ENCODE measurements around the gene FCN1.

Gene FCN1

DNA sequence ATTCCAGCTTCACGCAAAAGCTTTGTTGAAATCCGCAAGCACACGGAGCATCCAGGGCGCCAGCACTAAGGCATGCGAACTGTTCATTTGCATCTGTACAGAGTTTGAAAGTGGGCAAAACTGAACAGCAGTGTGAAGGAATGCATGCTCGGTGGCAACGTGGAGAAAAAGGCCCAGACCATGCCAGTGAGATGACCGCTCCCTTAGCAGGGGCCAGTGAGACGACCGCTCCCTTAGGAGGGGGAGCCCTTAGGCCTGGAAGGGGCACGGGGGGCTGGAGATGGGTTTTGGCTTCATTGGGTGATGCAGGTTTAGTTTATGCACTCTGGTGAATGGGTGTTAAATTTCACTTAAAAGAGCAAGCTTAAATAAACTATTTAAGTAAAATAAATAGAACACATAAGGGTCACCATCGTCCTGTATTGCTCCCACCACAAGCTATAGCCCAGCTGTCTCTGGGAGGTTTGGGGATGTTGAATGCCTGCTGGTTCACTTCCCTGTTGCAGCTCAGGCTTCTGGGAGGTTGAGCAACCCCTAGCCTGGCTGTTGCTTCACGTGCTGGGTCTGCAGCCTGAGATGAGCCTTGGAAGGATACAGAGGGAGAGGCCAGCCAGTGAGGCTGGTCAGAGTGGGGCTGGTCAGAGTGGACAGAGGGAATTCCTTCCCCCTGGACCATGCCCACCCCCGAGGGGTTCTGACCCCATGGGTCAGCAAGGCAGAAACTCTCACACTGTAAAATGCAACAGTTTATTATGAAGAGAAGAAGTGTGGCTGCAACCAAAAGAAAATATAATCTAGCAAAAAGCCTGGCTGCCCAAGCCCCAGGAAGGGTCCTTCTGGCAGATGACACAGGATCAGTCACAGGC is 4.6 kb upstream of the FCN1 start:
- TF ChIP-seq OSR1 (CRISPR knock-in tag; IDR thresholded peaks at IDR 0.05) (no peak), ZNF565 (CRISPR knock-in tag; conservative IDR thresholded peaks at IDR 0.05; ENCODE audit: low read depth) (no peak), ZNF70 (CRISPR knock-in tag; IDR thresholded peaks at IDR 0.05) (no peak), ISL1 (CRISPR knock-in tag; IDR thresholded peaks at IDR 0.05) (no peak), ZFP3 (CRISPR knock-in tag; IDR thresholded peaks at IDR 0.05) (no peak), BACH2 (CRISPR knock-in tag; IDR thresholded peaks at IDR 0.05; ENCODE audit: borderline replicate concordance) (no peak), CSDC2 (CRISPR knock-in tag; IDR thresholded peaks at IDR 0.05) (no peak), GLIS3 (CRISPR knock-in tag; IDR thresholded peaks at IDR 0.05) (no peak), SNAI2 (CRISPR knock-in tag; IDR thresholded peaks at IDR 0.05) (no peak), TOX (CRISPR knock-in tag; IDR thresholded peaks at IDR 0.05; ENCODE audit: borderline replicate concordance) (no peak), ZNF8 (CRISPR knock-in tag; IDR thresholded peaks at IDR 0.05) (no peak), ZC3H10 (CRISPR knock-in tag; IDR thresholded peaks at IDR 0.05) (no peak), ARNTL (CRISPR knock-in tag; IDR thresholded peaks at IDR 0.05; ENCODE audit: borderline replicate concordance, low read depth) (no peak)
- TF ChIP-seq, protein P1, sequence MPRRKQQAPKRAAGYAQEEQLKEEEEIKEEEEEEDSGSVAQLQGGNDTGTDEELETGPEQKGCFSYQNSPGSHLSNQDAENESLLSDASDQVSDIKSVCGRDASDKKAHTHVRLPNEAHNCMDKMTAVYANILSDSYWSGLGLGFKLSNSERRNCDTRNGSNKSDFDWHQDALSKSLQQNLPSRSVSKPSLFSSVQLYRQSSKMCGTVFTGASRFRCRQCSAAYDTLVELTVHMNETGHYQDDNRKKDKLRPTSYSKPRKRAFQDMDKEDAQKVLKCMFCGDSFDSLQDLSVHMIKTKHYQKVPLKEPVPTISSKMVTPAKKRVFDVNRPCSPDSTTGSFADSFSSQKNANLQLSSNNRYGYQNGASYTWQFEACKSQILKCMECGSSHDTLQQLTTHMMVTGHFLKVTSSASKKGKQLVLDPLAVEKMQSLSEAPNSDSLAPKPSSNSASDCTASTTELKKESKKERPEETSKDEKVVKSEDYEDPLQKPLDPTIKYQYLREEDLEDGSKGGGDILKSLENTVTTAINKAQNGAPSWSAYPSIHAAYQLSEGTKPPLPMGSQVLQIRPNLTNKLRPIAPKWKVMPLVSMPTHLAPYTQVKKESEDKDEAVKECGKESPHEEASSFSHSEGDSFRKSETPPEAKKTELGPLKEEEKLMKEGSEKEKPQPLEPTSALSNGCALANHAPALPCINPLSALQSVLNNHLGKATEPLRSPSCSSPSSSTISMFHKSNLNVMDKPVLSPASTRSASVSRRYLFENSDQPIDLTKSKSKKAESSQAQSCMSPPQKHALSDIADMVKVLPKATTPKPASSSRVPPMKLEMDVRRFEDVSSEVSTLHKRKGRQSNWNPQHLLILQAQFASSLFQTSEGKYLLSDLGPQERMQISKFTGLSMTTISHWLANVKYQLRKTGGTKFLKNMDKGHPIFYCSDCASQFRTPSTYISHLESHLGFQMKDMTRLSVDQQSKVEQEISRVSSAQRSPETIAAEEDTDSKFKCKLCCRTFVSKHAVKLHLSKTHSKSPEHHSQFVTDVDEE (CRISPR knock-in tag; IDR thresholded peaks at IDR 0.05) = no peak
- TF ChIP-seq, protein P2, sequence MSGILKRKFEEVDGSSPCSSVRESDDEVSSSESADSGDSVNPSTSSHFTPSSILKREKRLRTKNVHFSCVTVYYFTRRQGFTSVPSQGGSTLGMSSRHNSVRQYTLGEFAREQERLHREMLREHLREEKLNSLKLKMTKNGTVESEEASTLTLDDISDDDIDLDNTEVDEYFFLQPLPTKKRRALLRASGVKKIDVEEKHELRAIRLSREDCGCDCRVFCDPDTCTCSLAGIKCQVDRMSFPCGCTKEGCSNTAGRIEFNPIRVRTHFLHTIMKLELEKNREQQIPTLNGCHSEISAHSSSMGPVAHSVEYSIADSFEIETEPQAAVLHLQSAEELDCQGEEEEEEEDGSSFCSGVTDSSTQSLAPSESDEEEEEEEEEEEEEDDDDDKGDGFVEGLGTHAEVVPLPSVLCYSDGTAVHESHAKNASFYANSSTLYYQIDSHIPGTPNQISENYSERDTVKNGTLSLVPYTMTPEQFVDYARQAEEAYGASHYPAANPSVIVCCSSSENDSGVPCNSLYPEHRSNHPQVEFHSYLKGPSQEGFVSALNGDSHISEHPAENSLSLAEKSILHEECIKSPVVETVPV (CRISPR knock-in tag; IDR thresholded peaks at IDR 0.05) = no peak
- TF ChIP-seq, protein P3, sequence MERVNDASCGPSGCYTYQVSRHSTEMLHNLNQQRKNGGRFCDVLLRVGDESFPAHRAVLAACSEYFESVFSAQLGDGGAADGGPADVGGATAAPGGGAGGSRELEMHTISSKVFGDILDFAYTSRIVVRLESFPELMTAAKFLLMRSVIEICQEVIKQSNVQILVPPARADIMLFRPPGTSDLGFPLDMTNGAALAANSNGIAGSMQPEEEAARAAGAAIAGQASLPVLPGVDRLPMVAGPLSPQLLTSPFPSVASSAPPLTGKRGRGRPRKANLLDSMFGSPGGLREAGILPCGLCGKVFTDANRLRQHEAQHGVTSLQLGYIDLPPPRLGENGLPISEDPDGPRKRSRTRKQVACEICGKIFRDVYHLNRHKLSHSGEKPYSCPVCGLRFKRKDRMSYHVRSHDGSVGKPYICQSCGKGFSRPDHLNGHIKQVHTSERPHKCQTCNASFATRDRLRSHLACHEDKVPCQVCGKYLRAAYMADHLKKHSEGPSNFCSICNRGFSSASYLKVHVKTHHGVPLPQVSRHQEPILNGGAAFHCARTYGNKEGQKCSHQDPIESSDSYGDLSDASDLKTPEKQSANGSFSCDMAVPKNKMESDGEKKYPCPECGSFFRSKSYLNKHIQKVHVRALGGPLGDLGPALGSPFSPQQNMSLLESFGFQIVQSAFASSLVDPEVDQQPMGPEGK (CRISPR knock-in tag; IDR thresholded peaks at IDR 0.05; ENCODE audit: borderline replicate concordance) = no peak
- no peak for ATAC-seq

DNA sequence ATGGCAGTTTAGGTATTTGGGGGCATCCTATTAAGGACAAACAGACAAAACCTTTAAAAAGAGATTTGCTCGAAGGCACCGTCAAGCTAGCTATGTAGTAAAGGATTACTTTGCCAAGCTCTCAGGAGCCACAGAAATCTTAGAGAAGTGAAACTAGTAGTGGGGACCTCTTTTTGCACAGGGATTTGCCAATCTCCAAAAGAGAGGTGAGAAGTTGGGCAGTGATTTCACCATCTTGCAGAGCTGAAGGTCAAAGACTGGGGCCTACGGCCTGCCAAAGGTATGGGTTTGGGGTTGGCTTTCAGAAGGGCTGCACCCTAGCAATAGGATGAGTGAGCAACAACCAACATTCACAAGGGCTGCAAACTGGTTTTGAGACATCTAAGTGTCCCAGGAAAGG is 1.6 kb upstream of the FCN1 start:
- TF ChIP-seq RARB (CRISPR knock-in tag; IDR thresholded peaks at IDR 0.05) (no peak), TOX (CRISPR knock-in tag; IDR thresholded peaks at IDR 0.05; ENCODE audit: borderline replicate concordance) (no peak), ESRRG (CRISPR knock-in tag; IDR thresholded peaks at IDR 0.05) (no peak), ARNTL (CRISPR knock-in tag; IDR thresholded peaks at IDR 0.05; ENCODE audit: borderline replicate concordance, low read depth) (no peak), ZNF565 (CRISPR knock-in tag; conservative IDR thresholded peaks at IDR 0.05; ENCODE audit: low read depth) (no peak), BACH2 (CRISPR knock-in tag; IDR thresholded peaks at IDR 0.05; ENCODE audit: borderline replicate concordance) (no peak), ZFP30 (CRISPR knock-in tag; IDR thresholded peaks at IDR 0.05) (no peak), ZC3H10 (CRISPR knock-in tag; IDR thresholded peaks at IDR 0.05) (no peak), ZNF70 (CRISPR knock-in tag; IDR thresholded peaks at IDR 0.05) (no peak), CSDC2 (CRISPR knock-in tag; IDR thresholded peaks at IDR 0.05) (no peak)
- TF ChIP-seq, protein P2 (CRISPR knock-in tag; IDR thresholded peaks at IDR 0.05) = no peak

DNA sequence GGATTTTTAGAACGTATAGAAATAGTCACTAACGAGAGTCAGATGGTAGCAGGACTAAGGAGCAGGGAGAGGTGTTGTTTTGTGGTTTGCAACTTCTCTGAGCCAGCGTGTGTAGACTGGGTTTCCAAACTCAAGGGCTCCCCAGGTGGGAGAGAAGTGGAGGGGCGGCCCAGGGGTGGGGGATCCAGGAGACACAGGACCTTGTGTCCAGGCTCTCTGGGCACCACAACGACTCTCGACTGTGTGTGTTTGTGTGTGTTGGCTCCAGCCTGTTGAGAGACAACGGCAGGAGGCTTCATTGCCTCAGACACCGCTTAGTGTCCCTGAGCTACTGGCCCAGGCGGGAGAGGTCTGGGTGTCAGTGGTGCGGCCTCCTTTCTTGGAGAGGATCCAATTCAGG is 934 bp upstream of the FCN1 start:
- ATAC-seq = no peak
- no peak for TF ChIP-seq ZNF70 (CRISPR knock-in tag; IDR thresholded peaks at IDR 0.05)
- TF ChIP-seq, protein P4, sequence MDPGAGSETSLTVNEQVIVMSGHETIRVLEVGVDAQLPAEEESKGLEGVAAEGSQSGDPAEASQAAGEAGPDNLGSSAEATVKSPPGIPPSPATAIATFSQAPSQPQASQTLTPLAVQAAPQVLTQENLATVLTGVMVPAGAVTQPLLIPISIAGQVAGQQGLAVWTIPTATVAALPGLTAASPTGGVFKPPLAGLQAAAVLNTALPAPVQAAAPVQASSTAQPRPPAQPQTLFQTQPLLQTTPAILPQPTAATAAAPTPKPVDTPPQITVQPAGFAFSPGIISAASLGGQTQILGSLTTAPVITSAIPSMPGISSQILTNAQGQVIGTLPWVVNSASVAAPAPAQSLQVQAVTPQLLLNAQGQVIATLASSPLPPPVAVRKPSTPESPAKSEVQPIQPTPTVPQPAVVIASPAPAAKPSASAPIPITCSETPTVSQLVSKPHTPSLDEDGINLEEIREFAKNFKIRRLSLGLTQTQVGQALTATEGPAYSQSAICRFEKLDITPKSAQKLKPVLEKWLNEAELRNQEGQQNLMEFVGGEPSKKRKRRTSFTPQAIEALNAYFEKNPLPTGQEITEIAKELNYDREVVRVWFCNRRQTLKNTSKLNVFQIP (CRISPR knock-in tag; IDR thresholded peaks at IDR 0.05; ENCODE audit: borderline replicate concordance, low read depth) = no peak
- no peak for TF ChIP-seq ZNF8 (CRISPR knock-in tag; IDR thresholded peaks at IDR 0.05)
- TF ChIP-seq ISL1 (CRISPR knock-in tag; IDR thresholded peaks at IDR 0.05) = no peak
- TF ChIP-seq, protein P2 (CRISPR knock-in tag; IDR thresholded peaks at IDR 0.05) = no peak
- TF ChIP-seq, protein P1 (CRISPR knock-in tag; IDR thresholded peaks at IDR 0.05) = no peak
- TF ChIP-seq GLIS3 (CRISPR knock-in tag; IDR thresholded peaks at IDR 0.05) = no peak
- TF ChIP-seq ZFP30 (CRISPR knock-in tag; IDR thresholded peaks at IDR 0.05) = no peak
- TF ChIP-seq PPARA (CRISPR knock-in tag; IDR thresholded peaks at IDR 0.05; ENCODE audit: borderline replicate concordance) = no peak
- no peak for TF ChIP-seq SNAI2 (CRISPR knock-in tag; IDR thresholded peaks at IDR 0.05)

More for the DNA sequence above, 1.6 kb upstream of the FCN1 start:
- ATAC-seq = no peak

Data from SK-N-SH treated with all-trans-retinoic acid at 6 μM for 48 hours (cell line).